Retinal pigment epithelial cell (primary cell): Measurements from ENCODE around the gene ATRNL1.
A peak's percentile ranks its signal among the peaks of the same experiment; 100 is the strongest.

Source experiments
- DNase-seq: peaks from one replicate; pipeline ENCODE4 v3.0.0-alpha.2; 2010; ENCODE audit warnings: low read depth
- H3K4me3 ChIP-seq: 2 replicates; pipeline ENCODE4 v1.5.1; 2011; ENCODE audit warnings: mild to moderate bottlenecking, low read length, control low read depth, moderate library complexity
- CTCF ChIP-seq: conservative IDR thresholded peaks from 2 replicates; pipeline ENCODE4 v1.5.1; 2011; ENCODE audit warnings: low read depth, low read length, control low read depth, inconsistent platforms

ATRNL1 gene

DNA sequence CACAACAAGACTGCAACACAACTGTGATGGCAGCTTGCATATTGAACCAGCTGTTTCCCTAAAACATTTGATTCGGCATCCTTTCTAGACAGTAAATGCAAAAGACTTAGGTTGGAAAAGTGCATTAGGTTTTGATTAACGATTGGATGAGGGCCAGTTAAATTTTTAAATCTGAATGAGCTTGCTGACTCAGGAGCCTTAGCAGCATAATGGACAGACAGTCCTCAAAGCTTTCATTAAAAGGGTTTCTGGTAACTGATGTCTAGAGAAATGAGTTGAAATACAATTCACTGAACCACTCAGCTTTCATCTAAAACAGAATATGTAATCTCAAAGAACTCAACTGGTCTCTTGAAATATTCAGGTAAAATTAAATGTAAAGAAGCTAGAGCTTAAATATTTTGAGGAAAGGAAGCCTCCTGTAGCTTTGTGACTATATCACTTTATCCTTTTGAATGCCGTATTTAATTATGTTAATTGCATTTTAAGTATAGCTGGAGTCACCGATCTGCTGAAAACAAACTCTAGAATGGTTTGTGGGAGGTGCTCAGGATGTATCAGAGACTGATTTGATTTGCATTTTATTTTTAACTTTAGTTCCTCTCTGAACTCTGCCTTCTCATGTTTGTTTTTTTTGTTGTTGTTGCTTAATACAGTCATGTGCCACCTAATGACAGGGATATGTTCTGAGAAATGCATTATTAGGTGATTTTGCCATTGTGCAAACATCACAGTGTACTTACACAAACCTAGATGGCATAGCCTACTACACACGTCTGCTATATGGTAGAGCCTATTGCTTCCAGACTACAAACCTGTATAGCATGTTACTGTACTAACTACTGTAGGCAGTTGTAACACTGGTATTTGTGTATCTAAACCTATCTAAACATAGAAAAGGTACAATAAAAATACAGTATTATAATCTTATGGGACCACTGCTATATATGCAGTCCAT is 29.2 kb upstream of the ATRNL1 start:
- TF ChIP-seq CTCF, result no peak
- DNase-seq, result peak; percentile 55
- no peak overlapping the region for H3K4me3 ChIP-seq

DNA sequence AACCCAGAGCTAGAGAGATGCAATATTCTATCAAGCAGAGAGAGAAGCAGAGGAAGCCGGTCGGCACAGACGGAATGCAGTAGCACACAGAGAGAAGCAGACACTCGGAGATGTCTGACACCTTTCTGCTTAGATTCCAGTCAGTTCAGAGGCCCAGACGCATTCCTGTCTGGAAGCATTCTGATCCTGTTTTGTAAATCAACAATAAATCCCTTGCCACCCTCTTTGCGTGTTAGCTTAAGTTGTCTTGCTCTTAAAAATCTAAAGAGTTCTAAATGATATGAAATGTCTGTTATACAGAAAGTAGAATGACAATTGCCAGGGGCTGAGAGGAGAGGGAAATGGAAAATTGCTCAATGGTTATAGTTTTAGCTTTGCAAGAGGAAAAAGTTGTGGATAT is 27.4 kb upstream of the ATRNL1 start:
- no peak overlapping the region for H3K4me3 ChIP-seq
- DNase-seq, result no peak
- TF ChIP-seq CTCF, result no peak

DNA sequence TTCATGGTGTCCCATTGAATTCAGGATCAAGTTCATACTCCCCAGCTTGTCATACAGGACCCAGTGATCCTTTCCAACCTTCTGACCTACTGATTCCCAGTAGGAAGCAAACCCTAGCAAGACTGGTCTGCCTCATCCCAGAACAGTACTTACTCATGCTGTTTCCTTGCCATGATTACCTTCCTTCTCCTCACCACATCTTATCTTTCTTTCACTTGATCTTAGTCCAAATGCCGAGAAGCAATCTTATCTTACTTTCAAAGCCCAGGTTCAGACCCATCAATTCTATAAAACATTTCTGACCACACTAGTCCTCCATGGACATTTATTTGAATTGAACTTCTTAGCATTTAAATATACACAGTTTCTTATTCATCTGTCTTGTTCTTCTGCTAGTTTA is 26.6 kb upstream of the ATRNL1 start:
- DNase-seq, result no peak
- H3K4me3 ChIP-seq, result no peak overlapping the region
- TF ChIP-seq CTCF, result no peak

- DNase-seq, result no peak
- H3K4me3 ChIP-seq, result no peak overlapping the region
- TF ChIP-seq CTCF, result no peak
Observed at GRCh38 chr10:115073796-115074195, 19.4 kb upstream of the ATRNL1 start.

DNA sequence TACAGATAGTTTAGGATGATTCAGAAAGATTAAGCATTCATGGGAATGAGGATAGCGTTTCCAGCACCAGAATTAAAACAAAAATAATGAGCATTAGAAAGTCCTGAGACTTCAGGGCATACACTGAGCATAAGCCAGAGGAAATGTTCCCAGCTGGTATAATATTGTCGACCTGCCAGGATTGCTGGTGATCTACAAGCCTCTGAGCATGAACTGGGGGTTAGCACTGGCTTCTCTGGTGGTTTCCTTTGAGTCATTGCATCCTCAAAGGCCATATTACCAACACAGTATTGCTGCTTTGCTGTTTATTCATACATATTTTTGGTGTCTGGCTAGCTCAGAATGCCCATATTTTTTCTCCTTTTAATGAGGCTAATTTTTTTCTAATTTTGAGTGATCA is 10.7 kb upstream of the ATRNL1 start:
- DNase-seq, result no peak
- H3K4me3 ChIP-seq, result no peak overlapping the region
- no peak for TF ChIP-seq CTCF

GRCh38 chr10:115084277-115084850 is 8.8 kb upstream of the ATRNL1 start:
- no peak overlapping the region for H3K4me3 ChIP-seq
- no peak for TF ChIP-seq CTCF
- DNase-seq, result no peak

DNA sequence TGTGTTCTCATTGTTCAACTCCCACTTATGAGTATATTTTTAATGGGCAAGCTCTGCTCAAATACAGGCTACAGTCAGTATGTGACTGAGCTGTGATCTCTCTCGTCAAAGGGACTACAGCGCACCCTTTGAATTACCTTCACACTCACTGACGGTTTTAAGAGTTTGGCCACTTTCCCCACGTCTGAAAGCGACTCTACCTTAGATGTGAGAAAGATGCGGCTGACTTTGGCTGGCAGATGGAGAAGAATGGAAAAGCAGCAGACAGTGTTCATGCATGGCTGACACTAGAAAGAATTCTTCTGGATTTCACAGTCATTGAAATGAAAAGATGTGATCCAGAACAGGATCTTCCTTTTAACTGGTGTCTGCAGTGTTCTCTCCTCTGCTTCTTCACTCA is 2.0 kb upstream of the ATRNL1 start:
- no peak for TF ChIP-seq CTCF
- DNase-seq, result no peak

More for the DNA sequence above, 2.0 kb upstream of the ATRNL1 start:
- no peak overlapping the region for H3K4me3 ChIP-seq
